HepG2 (cell line): ENCODE measurements around the gene NOSTRIN. TPM values are rescaled to one million over a fixed set of nuclear protein-coding genes. Genes with fewer than 3 reads are reported as not detected.

Source experiments
- CEBPG ChIP-seq: IDR thresholded peaks from 2 replicates; pipeline ENCODE4 v1.6.1; 2016
- E2F5 ChIP-seq: sonication (generic); formaldehyde crosslinking; conservative IDR thresholded peaks from 2 replicates; pipeline ENCODE4 v1.4.0; 2020; ENCODE audit warnings: missing genetic modification reagents
- GATAD2A ChIP-seq: IDR thresholded peaks from 2 replicates; pipeline ENCODE4 v1.6.1; 2016
- HOXA7 ChIP-seq: sonication (generic); formaldehyde crosslinking; IDR thresholded peaks from 2 replicates; pipeline ENCODE4 v1.8.1; 2022; ENCODE audit warnings: mild to moderate bottlenecking, missing genetic modification reagents, moderate library complexity
- IRX3 ChIP-seq: sonication (generic); formaldehyde crosslinking; IDR thresholded peaks from 2 replicates; pipeline ENCODE4 v1.8.1; 2023; ENCODE audit warnings: mild to moderate bottlenecking, low read depth, missing genetic modification reagents, borderline replicate concordance
- MED1 ChIP-seq: sonication (generic); formaldehyde crosslinking; IDR thresholded peaks from 2 replicates; pipeline ENCODE4 v1.4.0; 2020; ENCODE audit warnings: missing genetic modification reagents
- NONO ChIP-seq, 2 experiments: fragments of 450-650 bp in 1 of 2; sonication (generic) in 1 of 2; formaldehyde crosslinking in 1 of 2; IDR thresholded peaks in 1 of 2; conservative IDR thresholded peaks in 1 of 2; 2 replicates each; pipeline versions ENCODE4 v1.6.1 to v1.8.0; 2017 to 2022; ENCODE audit warnings: mild to moderate bottlenecking in 1 of 2, missing genetic modification reagents in 1 of 2, moderate library complexity in 1 of 2
- NPAS2 ChIP-seq: sonication (generic); formaldehyde crosslinking; IDR thresholded peaks from 2 replicates; pipeline ENCODE4 v1.8.0; 2022; ENCODE audit warnings: mild to moderate bottlenecking, missing genetic modification reagents, borderline replicate concordance
- NR2F1 ChIP-seq, 2 experiments: fragments of 450-650 bp in 1 of 2; formaldehyde crosslinking in 1 of 2; IDR thresholded peaks; 2 replicates each; pipeline versions ENCODE4 v1.5.0 to v1.6.1; 2016 to 2020; ENCODE audit warnings: mild to moderate bottlenecking in 1 of 2, missing compliant biosample characterization in 1 of 2, missing genetic modification reagents in 1 of 2, moderate library complexity in 1 of 2
- PCBP2 ChIP-seq: fragments of 200-400 bp; formaldehyde crosslinking; optimal IDR thresholded peaks from 2 replicates; pipeline ENCODE3; 2018; ENCODE audit warnings: low read length, low read depth; ENCODE audit not compliant: poor library complexity, severe bottlenecking
- XRCC5 ChIP-seq: fragments of 200-400 bp; formaldehyde crosslinking; optimal IDR thresholded peaks from 2 replicates; pipeline ENCODE3; 2017; ENCODE audit warnings: mild to moderate bottlenecking, low read length
- ZFP90 ChIP-seq: sonication (generic); formaldehyde crosslinking; IDR thresholded peaks from 2 replicates; pipeline ENCODE4 v1.8.0; 2022; ENCODE audit warnings: missing genetic modification reagents, mild to moderate bottlenecking, inconsistent platforms, borderline replicate concordance
- ZHX2 ChIP-seq, 2 experiments: sonication (generic) in 1 of 2; formaldehyde crosslinking in 1 of 2; IDR thresholded peaks; 2 replicates each; pipeline versions ENCODE4 v1.6.1 to v1.9.0; 2014 to 2022; ENCODE audit warnings: antibody characterized with exemption in 1 of 2, borderline replicate concordance in 1 of 2, inconsistent platforms in 1 of 2, low read depth in 1 of 2, missing genetic modification reagents in 1 of 2
- ZSCAN12 ChIP-seq: sonication (generic); formaldehyde crosslinking; IDR thresholded peaks from 2 replicates; pipeline ENCODE4 v1.9.0; 2021; ENCODE audit warnings: mild to moderate bottlenecking, missing genetic modification reagents
- polyA plus RNA-seq, 8 experiments: library from polyadenylated mRNA; depleted of rRNA in 3 of 8; stranded (reverse) in 7 of 8; unstranded in 1 of 8; fragments of >200 nt; fragmentation: Illumina TruSeq in 4 of 8; extraction: Trizol in 4 of 8; gene quantifications; 2 replicates each; pipeline versions ENCODE4 v1.2.1 to v1.2.3, GENCODE V29; 2011 to 2016; ENCODE audit warnings: low read depth in 4 of 8, missing spikeins in 1 of 8, mixed read lengths in 1 of 8; ENCODE audit not compliant: insufficient read depth in 1 of 8
- total RNA-seq, 5 experiments: library from RNA; depleted of rRNA; stranded (reverse); fragments of >200 nt; fragmentation: Illumina TruSeq; extraction: Trizol; gene quantifications; 2 replicates each; pipeline ENCODE4 v1.2.3, GENCODE V29; 2016; ENCODE audit warnings: low read depth in 1 of 5
- TF ChIP-seq, protein P1 (sequence below): sonication (generic); formaldehyde crosslinking; IDR thresholded peaks from 2 replicates; pipeline ENCODE4 v1.4.0; 2020; ENCODE audit warnings: missing genetic modification reagents

Gene NOSTRIN
- total and polyA plus RNA-seq, 2 of the 13 experiments (the other 11 are each of a cell fraction or from before 2014, with no cell fraction given) = 0.22 TPM

DNA sequence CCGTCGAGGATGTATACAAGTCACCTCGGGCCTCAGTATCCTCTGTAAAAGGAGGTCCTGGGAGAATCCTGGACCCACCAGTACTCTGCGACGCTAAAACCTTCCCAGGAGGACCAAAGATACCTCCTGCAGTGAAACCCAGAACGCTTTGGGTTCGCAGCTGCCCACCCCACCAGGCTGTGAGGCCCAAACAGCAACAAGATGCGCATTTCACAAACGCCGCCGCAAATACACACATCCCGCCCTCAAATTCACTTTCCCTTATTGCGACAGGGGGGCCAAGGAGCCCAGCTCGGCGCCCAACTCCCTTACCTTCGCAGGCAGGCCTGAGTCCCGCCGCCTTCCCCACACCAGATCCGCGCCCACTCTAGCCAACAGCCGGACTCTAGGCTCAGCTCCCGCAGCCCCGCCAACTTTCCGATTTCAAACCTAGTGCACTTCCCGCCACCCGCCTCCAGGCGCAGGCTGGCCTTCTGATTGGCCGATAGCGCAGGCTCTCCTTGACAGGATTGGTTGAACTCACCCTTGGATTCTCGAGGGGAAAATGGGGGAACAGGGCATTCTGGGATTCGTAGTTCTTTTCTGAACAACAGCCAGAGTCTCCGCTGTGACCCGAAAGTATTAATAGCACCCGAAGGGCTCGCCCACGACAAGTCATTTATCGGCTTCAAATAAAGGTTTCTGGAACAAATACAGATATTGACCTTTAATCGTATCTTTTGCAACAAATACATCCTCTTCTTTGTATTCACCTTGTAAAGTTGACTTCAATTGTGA is 87.8 kb downstream of the NOSTRIN start, which contains the start of gene SPC25 (continued):
- TF ChIP-seq ZHX2 (IDR thresholded peaks at IDR 0.05; ENCODE audit: low read depth) (peak; percentile 77; the same call in 1 of the 2 replicates), ZHX2 (CRISPR knock-in tag; IDR thresholded peaks at IDR 0.05; ENCODE audit: borderline replicate concordance) (0 out of 2 replicates have a peak, but pooled peaks have one; percentile 31), GATAD2A (CRISPR knock-in tag) (no peak), IRX3 (CRISPR knock-in tag) (no peak; the same call in 1 of the 2 replicates), NPAS2 (CRISPR knock-in tag) (no peak), HOXA7 (CRISPR knock-in tag) (no peak), ZFP90 (CRISPR knock-in tag) (peak; percentile 83; the same call in 1 of the 2 replicates), E2F5 (CRISPR knock-in tag) (peak; percentile 100), MED1 (CRISPR knock-in tag) (no peak; the same call in 1 of the 2 replicates), NR2F1 (CRISPR knock-in tag; IDR thresholded peaks at IDR 0.05) (no peak), PCBP2 (no peak), CEBPG (CRISPR knock-in tag) (no peak), NONO (IDR thresholded peaks at IDR 0.05) (no peak), NONO (CRISPR knock-in tag; conservative IDR thresholded peaks at IDR 0.05) (peak; percentile 69; the same call in 1 of the 2 replicates), XRCC5 (peak; percentile 64), ZSCAN12 (CRISPR knock-in tag) (no peak)
- TF ChIP-seq, protein P1, sequence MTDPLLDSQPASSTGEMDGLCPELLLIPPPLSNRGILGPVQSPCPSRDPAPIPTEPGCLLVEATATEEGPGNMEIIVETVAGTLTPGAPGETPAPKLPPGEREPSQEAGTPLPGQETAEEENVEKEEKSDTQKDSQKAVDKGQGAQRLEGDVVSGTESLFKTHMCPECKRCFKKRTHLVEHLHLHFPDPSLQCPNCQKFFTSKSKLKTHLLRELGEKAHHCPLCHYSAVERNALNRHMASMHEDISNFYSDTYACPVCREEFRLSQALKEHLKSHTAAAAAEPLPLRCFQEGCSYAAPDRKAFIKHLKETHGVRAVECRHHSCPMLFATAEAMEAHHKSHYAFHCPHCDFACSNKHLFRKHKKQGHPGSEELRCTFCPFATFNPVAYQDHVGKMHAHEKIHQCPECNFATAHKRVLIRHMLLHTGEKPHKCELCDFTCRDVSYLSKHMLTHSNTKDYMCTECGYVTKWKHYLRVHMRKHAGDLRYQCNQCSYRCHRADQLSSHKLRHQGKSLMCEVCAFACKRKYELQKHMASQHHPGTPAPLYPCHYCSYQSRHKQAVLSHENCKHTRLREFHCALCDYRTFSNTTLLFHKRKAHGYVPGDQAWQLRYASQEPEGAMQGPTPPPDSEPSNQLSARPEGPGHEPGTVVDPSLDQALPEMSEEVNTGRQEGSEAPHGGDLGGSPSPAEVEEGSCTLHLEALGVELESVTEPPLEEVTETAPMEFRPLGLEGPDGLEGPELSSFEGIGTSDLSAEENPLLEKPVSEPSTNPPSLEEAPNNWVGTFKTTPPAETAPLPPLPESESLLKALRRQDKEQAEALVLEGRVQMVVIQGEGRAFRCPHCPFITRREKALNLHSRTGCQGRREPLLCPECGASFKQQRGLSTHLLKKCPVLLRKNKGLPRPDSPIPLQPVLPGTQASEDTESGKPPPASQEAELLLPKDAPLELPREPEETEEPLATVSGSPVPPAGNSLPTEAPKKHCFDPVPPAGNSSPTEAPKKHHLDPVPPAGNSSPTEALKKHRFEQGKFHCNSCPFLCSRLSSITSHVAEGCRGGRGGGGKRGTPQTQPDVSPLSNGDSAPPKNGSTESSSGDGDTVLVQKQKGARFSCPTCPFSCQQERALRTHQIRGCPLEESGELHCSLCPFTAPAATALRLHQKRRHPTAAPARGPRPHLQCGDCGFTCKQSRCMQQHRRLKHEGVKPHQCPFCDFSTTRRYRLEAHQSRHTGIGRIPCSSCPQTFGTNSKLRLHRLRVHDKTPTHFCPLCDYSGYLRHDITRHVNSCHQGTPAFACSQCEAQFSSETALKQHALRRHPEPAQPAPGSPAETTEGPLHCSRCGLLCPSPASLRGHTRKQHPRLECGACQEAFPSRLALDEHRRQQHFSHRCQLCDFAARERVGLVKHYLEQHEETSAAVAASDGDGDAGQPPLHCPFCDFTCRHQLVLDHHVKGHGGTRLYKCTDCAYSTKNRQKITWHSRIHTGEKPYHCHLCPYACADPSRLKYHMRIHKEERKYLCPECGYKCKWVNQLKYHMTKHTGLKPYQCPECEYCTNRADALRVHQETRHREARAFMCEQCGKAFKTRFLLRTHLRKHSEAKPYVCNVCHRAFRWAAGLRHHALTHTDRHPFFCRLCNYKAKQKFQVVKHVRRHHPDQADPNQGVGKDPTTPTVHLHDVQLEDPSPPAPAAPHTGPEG = no peak; the same call in 1 of the 2 replicates
